ENCODE results near the gene LCE1D. TPM values are rescaled to one million over a fixed set of nuclear protein-coding genes. Genes with fewer than 3 reads are reported as not detected.

Gene LCE1D
- total RNA-seq (2022; extraction: Qiagen RNA extraction; ENCODE audit: low read depth): not detected in 5 replicates

GRCh38 chr1:152796421-152796820, at the start of gene LCE1D:
TSS of gene LCE1D (plus strand) at chr1:152796721. CDS start at chr1:152797795, 1,074 bp downstream.

GRCh38 chr1:152757747-152758146, 38.8 kb upstream of the LCE1D start, which contains the start of gene KPRP:
TSS of gene KPRP (plus strand) at chr1:152758025. CDS start at chr1:152759589, 1,564 bp downstream.

GRCh38 chr1:152774875-152775274, 21.6 kb upstream of the LCE1D start, which contains the start of gene LCE1F:
TSS of gene LCE1F (plus strand) at chr1:152775140. CDS start at chr1:152776372, 1,232 bp downstream.

GRCh38 chr1:152786077-152786476, 10.4 kb upstream of the LCE1D start, which contains the start of gene LCE1E:
TSS of gene LCE1E (plus strand) at chr1:152786257. CDS start at chr1:152787300, 1,043 bp downstream.

GRCh38 chr1:152806576-152806975, 10.1 kb downstream of the LCE1D start, which contains the start of gene LCE1C:
TSS of gene LCE1C (minus strand) at chr1:152806651. CDS start at chr1:152805478, 1,173 bp downstream.

GRCh38 chr1:152811671-152812070, 15.2 kb downstream of the LCE1D start, which contains the start of gene LCE1B:
TSS of gene LCE1B (plus strand) at chr1:152811971. CDS start at chr1:152812447, 476 bp downstream.

GRCh38 chr1:152827173-152827572, 30.7 kb downstream of the LCE1D start, which contains the start of gene LCE1A:
TSS of gene LCE1A (plus strand) at chr1:152827473. CDS start at chr1:152827473, 0 bp downstream.

GRCh38 chr1:152842556-152842955, 46.0 kb downstream of the LCE1D start, which contains the start of gene LCE6A:
TSS of gene LCE6A (plus strand) at chr1:152842856. CDS start at chr1:152843521, 665 bp downstream.

Other genes with a start within 250 kb of the LCE1D start
- not detected in 5 replicates for gene LCE3E, start 229.9 kb upstream of the LCE1D start, total RNA-seq (2022; extraction: Qiagen RNA extraction; ENCODE audit: low read depth)
- 0.34 to 0.80 TPM (median 0.59 TPM) in 5 replicates for gene LCE3D, start 216.2 kb upstream of the LCE1D start, total RNA-seq (2022; extraction: Qiagen RNA extraction; ENCODE audit: low read depth)
- gene LCE3C, start 196.5 kb upstream of the LCE1D start, total RNA-seq (2022; extraction: Qiagen RNA extraction; ENCODE audit: low read depth): not detected in 5 replicates
- gene LCE3B, start 182.9 kb upstream of the LCE1D start, total RNA-seq (2022; extraction: Qiagen RNA extraction; ENCODE audit: low read depth): not detected in 5 replicates
- not detected in 5 replicates for gene LCE3A, start 173.6 kb upstream of the LCE1D start, total RNA-seq (2022; extraction: Qiagen RNA extraction; ENCODE audit: low read depth)
- not detected in 5 replicates for gene LCE2D, start 133.3 kb upstream of the LCE1D start, total RNA-seq (2022; extraction: Qiagen RNA extraction; ENCODE audit: low read depth)
- not detected in 5 replicates for gene LCE2C, start 121.4 kb upstream of the LCE1D start, total RNA-seq (2022; extraction: Qiagen RNA extraction; ENCODE audit: low read depth)
- gene LCE2B, start 110.6 kb upstream of the LCE1D start, total RNA-seq (2022; extraction: Qiagen RNA extraction; ENCODE audit: low read depth): not detected in 5 replicates
- gene LCE2A, start 98.4 kb upstream of the LCE1D start, total RNA-seq (2022; extraction: Qiagen RNA extraction; ENCODE audit: low read depth): not detected in 5 replicates
- gene LCE4A, start 88.6 kb upstream of the LCE1D start, total RNA-seq (2022; extraction: Qiagen RNA extraction; ENCODE audit: low read depth): not detected in 5 replicates
- gene KPRP, start 38.7 kb upstream of the LCE1D start, total RNA-seq (2022; extraction: Qiagen RNA extraction; ENCODE audit: low read depth): not detected in 5 replicates
- gene LCE1F, start 21.6 kb upstream of the LCE1D start, total RNA-seq (2022; extraction: Qiagen RNA extraction; ENCODE audit: low read depth): not detected in 5 replicates
- not detected in 5 replicates for gene LCE1E, start 10.5 kb upstream of the LCE1D start, total RNA-seq (2022; extraction: Qiagen RNA extraction; ENCODE audit: low read depth)
- not detected in 5 replicates for gene LCE1C, start 9.9 kb downstream of the LCE1D start, total RNA-seq (2022; extraction: Qiagen RNA extraction; ENCODE audit: low read depth)
- gene LCE1B, start 15.2 kb downstream of the LCE1D start, total RNA-seq (2022; extraction: Qiagen RNA extraction; ENCODE audit: low read depth): not detected in 5 replicates
- gene LCE1A, start 30.8 kb downstream of the LCE1D start, total RNA-seq (2022; extraction: Qiagen RNA extraction; ENCODE audit: low read depth): not detected in 5 replicates
- gene LCE6A, start 46.1 kb downstream of the LCE1D start, total RNA-seq (2022; extraction: Qiagen RNA extraction; ENCODE audit: low read depth): not detected in 5 replicates
- gene LCE7A, start 63.3 kb downstream of the LCE1D start, total RNA-seq (2022; extraction: Qiagen RNA extraction; ENCODE audit: low read depth): not detected in 5 replicates
- not detected in 5 replicates for gene SMCP, start 81.6 kb downstream of the LCE1D start, total RNA-seq (2022; extraction: Qiagen RNA extraction; ENCODE audit: low read depth)
- gene IVL, start 111.8 kb downstream of the LCE1D start, total RNA-seq (2022; extraction: Qiagen RNA extraction; ENCODE audit: low read depth): 0.03 TPM in 1 of 5 replicates, not detected in the others
- not detected in 5 replicates for gene SPRR5, start 150.5 kb downstream of the LCE1D start, total RNA-seq (2022; extraction: Qiagen RNA extraction; ENCODE audit: low read depth)
- not detected in 5 replicates for gene SPRR4, start 173.9 kb downstream of the LCE1D start, total RNA-seq (2022; extraction: Qiagen RNA extraction; ENCODE audit: low read depth)
- not detected in 5 replicates for gene SPRR1A, start 187.4 kb downstream of the LCE1D start, total RNA-seq (2022; extraction: Qiagen RNA extraction; ENCODE audit: low read depth)
- gene SPRR3, start 205.0 kb downstream of the LCE1D start, total RNA-seq (2022; extraction: Qiagen RNA extraction; ENCODE audit: low read depth): 0.22 TPM in 1 of 5 replicates, not detected in the others
- gene SPRR1B, start 234.5 kb downstream of the LCE1D start, total RNA-seq (2022; extraction: Qiagen RNA extraction; ENCODE audit: low read depth): not detected in 5 replicates
- not detected in 5 replicates for gene SPRR2D, start 244.4 kb downstream of the LCE1D start, total RNA-seq (2022; extraction: Qiagen RNA extraction; ENCODE audit: low read depth)

Measured in A549 treated with CpdA at 1 μM for 4 hours (cell line).